Measurements from ENCODE around the gene APC. TPM values are rescaled to one million over a fixed set of nuclear protein-coding genes. Genes with fewer than 3 reads are reported as not detected.

APC gene
- total and polyA plus RNA-seq, 2 experiments from 2014 or later, result 12.9 to 40.1 TPM

DNA sequence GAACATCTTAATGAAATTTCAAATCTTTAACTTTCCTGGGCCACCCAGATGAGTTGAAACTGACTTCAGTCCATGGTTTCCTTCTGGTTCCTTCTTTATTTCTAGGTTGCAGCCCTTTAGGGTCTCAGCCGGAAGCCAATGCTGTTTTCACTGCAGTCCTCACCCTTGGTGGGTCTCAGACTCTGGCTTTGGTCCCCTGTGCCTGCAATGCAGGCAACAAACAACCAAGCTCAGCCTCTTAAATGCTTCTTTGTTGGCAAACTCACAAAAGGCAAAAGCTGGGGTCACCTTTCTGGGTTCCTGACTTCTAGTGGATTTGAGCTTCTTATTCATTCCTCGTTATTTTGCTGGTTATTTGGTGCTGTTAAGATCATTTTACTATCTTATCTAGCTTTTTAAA is 19.3 kb upstream of the APC start:
- Histone ChIP-seq H3K27ac (no peak overlapping the region), H3K36me3 (no peaks in the 10 kb centered on the region), H3K4me3 (no peak overlapping the region), H3K27me3 (no peaks in the 10 kb centered on the region), H3K4me1 (ENCODE audit: low read depth) (no peaks in the 10 kb centered on the region), H3K9me3 (ENCODE audit: low read depth) (no peaks in the 10 kb centered on the region)
- TF ChIP-seq, protein P1, sequence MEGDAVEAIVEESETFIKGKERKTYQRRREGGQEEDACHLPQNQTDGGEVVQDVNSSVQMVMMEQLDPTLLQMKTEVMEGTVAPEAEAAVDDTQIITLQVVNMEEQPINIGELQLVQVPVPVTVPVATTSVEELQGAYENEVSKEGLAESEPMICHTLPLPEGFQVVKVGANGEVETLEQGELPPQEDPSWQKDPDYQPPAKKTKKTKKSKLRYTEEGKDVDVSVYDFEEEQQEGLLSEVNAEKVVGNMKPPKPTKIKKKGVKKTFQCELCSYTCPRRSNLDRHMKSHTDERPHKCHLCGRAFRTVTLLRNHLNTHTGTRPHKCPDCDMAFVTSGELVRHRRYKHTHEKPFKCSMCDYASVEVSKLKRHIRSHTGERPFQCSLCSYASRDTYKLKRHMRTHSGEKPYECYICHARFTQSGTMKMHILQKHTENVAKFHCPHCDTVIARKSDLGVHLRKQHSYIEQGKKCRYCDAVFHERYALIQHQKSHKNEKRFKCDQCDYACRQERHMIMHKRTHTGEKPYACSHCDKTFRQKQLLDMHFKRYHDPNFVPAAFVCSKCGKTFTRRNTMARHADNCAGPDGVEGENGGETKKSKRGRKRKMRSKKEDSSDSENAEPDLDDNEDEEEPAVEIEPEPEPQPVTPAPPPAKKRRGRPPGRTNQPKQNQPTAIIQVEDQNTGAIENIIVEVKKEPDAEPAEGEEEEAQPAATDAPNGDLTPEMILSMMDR (IDR thresholded peaks at IDR 0.05; ENCODE audit: low read depth, low read length), result no peak
- no peak for DNase-seq (ENCODE audit: low read depth in 1 of 2, low spot score in 1 of 2)

GRCh38 chr5:112720576-112720975 is 17.1 kb upstream of the APC start:
- Histone ChIP-seq H3K9me3 (ENCODE audit: low read depth) (no peaks in the 10 kb centered on the region), H3K27ac (no peak overlapping the region), H3K4me1 (ENCODE audit: low read depth) (no peaks in the 10 kb centered on the region), H3K36me3 (no peaks in the 10 kb centered on the region), H3K4me3 (no peak overlapping the region), H3K27me3 (no peaks in the 10 kb centered on the region)
- TF ChIP-seq, protein P1 (IDR thresholded peaks at IDR 0.05; ENCODE audit: low read depth, low read length), result no peak
- DNase-seq (ENCODE audit: low read depth in 1 of 2, low spot score in 1 of 2), result no peak

DNA sequence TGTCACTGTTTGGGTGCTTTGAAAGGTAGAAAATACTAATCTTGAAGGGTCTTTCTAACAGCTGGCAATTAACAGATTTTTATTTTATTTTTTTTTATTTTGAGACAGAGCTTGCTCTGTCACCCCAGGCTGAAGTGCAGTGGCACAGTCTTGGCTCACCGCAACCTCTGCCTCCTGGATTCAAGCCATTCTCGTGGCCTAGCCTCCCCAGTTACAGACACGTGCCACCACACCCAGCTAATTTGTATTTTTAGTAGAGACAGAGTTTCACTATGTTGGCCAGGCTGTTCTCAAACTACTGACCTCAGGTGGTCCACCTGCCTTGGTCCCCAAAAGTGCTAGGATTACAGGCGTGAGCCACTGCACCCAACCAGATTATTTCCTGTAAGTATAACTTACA is 12.8 kb upstream of the APC start:
- no peaks in the 10 kb centered on the region for H3K4me1 ChIP-seq (ENCODE audit: low read depth)
- no peak overlapping the region for H3K4me3 ChIP-seq
- no peaks in the 10 kb centered on the region for H3K27me3 ChIP-seq
- H3K36me3 ChIP-seq, result no peaks in the 10 kb centered on the region
- TF ChIP-seq, protein P1 (IDR thresholded peaks at IDR 0.05; ENCODE audit: low read depth, low read length), result no peak
- no peaks in the 10 kb centered on the region for H3K9me3 ChIP-seq (ENCODE audit: low read depth)
- no peak overlapping the region for H3K27ac ChIP-seq
- no peak for DNase-seq (ENCODE audit: low read depth in 1 of 2, low spot score in 1 of 2)

DNA sequence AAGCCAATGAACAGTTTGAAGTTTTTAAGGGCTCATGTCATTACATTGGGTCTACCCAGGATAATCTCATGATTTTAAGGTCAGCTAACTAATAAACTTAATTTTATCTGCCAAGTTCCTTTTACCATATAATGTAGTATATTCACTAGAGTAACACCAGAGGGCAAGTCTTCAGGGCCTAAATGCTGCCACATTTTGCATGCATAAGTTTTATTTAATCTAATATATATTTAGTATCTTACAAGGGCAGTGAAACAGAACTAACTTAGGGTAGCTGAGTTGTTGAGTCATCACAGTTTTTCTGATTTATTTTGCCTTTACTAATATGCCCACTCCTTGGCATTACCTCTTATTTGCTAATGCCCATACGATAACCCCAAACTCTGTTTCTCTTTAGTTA is 8.1 kb upstream of the APC start:
- no peaks in the 10 kb centered on the region for H3K4me1 ChIP-seq (ENCODE audit: low read depth)
- no peaks in the 10 kb centered on the region for H3K9me3 ChIP-seq (ENCODE audit: low read depth)
- no peaks in the 10 kb centered on the region for H3K27me3 ChIP-seq
- DNase-seq (ENCODE audit: low read depth in 1 of 2, low spot score in 1 of 2), result no peak
- no peak overlapping the region for H3K27ac ChIP-seq
- TF ChIP-seq, protein P1 (IDR thresholded peaks at IDR 0.05; ENCODE audit: low read depth, low read length), result no peak
- H3K36me3 ChIP-seq, result no peaks in the 10 kb centered on the region
- H3K4me3 ChIP-seq, result no peak overlapping the region

DNA sequence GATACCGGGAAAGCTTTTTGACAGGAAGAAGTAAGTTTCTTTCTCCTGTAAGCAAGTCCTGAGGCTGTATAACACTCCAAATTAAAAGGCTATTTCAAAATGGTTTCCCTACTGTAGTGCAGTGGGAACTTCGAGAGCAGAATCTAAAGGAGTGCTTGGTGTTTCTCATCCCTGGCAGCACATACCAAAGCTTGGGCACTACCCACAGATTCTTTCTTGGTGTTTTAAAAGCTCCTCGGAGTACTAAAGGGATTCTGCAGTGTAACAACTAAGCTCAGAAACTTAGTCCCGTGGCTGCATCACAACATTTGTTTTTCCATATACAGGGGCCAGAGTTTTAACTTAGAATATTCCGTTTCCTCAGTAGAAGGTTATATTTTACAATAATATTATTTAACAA is 5.6 kb upstream of the APC start:
- no peak overlapping the region for H3K4me3 ChIP-seq
- no peaks in the 10 kb centered on the region for H3K4me1 ChIP-seq (ENCODE audit: low read depth)
- H3K27ac ChIP-seq, result no peak overlapping the region
- DNase-seq (ENCODE audit: low read depth in 1 of 2, low spot score in 1 of 2), result no peak
- H3K9me3 ChIP-seq (ENCODE audit: low read depth), result no peaks in the 10 kb centered on the region
- TF ChIP-seq, protein P1 (IDR thresholded peaks at IDR 0.05; ENCODE audit: low read depth, low read length), result no peak
- no peaks in the 10 kb centered on the region for H3K36me3 ChIP-seq
- no peaks in the 10 kb centered on the region for H3K27me3 ChIP-seq

DNA sequence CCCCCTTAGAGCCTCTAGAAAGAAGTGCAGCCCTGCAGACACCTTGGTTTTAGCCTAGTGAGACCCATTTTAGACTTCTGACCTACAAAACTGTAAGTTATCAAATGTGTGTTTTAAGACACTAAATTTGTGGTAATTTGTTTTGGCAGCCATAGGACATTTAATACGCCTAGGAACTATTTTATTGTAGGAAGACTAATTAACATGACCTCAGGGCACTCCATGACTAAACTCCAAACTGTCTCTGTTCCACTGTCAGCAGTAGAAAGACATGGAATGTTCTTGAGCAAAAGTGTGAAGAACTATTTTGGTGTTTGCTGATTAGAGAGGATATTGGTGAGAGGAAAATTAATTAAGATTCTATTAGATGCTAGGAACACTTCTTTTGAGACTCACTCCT is 4.1 kb upstream of the APC start:
- no peaks in the 10 kb centered on the region for H3K36me3 ChIP-seq
- DNase-seq (ENCODE audit: low read depth in 1 of 2, low spot score in 1 of 2), result no peak
- TF ChIP-seq, protein P1 (IDR thresholded peaks at IDR 0.05; ENCODE audit: low read depth, low read length), result no peak

More for the DNA sequence above, 4.1 kb upstream of the APC start:
- Histone ChIP-seq H3K27me3 (no peaks in the 10 kb centered on the region), H3K9me3 (ENCODE audit: low read depth) (no peaks in the 10 kb centered on the region), H3K27ac (no peak overlapping the region), H3K4me1 (ENCODE audit: low read depth) (no peaks in the 10 kb centered on the region), H3K4me3 (no peak overlapping the region)
